GM19452 (cell line): Measurements from ENCODE around the gene MRPS22.

Experiments used
- ATAC-seq: cut with Tn5 transposase; IDR thresholded peaks from one replicate; pipeline ENCODE4 v1.9.1; 2021; ENCODE audit not compliant: unreplicated experiment

MRPS22 gene

DNA sequence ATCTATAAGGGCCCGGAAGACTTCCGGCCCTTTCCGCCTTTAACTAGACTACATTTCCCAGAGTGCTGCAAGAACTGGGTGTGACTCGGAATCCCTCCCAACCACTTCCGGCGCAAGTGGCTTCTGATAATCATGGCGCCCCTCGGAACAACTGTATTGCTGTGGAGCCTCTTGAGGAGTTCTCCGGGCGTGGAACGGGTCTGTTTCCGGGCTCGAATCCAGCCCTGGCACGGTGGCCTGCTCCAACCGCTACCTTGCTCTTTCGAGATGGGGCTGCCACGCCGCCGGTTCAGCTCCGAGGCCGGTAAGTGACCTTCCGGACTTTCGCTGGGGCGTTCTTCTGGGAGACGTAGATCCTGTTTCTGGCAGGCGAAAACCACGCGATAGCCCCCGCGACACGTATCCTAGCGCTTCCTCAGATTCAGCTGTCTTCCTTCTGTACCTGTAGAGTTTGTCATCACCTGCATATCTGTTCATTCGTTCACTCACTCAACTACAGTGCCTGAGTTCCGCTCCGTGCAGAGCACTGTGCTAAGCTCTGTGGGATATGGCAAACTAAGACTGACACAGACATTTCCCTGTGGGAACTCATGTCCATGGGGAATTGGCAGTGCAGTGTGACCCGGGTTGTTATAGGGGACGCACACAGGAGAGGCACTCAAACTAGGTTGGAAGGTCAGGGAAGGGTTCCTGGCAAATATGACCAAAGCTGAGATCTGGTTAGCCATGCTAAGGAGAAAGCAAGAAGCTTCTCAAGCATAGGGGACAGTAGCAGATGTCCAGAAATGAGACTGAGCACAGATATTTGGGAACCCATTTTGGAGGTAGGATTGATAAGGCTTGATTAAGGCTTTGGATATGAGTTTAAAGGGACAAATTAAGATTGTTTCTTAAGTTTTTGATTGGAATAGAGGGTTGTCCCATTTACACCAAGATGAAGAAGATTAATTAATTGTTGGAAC, at the start of gene MRPS22:
Gene MRPS22 (plus strand): TSS at position 126 of the 962 bp plus-strand sequence. CDS start 7 bp downstream, at position 133.
- peak; percentile 98 for ATAC-seq

- no peak for ATAC-seq
These were observed 48.8 kb upstream of the MRPS22 start for GRCh38 chr3:139295040-139295439.

GRCh38 chr3:139296141-139296718, 47.6 kb upstream of the MRPS22 start:
- ATAC-seq, result no peak

DNA sequence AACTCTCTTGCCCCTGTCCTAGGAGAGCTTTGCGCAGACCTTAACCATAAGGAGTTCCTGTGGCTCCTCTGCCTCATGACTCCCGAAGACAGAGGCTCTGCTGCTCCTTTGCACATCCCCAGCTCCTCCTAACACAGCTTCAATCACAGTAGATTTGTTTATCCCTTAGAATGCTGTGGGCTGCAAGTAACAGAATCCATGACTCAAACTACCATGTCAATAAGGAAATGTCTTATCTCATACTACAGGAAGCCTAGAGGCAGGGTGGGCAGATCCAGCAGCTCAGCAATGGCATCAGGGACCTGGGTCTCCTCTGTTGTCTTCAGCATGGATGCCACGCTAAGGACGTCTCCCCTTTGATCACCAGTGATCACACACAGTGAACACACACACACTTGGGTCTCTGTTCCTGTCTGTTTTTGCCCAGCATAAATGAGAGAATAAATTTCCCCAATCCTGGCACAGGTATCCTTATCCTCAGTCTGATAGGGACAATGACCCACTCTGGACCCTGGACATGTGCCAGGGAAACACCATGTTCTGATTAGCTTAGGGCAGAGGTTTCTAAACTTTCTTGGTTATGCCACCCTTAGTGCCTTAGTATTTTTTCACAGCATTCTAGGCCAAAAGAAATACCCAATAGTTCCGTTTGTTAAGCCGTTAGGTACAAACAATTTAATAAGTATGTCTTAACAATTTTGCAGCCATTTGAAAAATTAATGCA, 46.1 kb upstream of the MRPS22 start:
- ATAC-seq, result no peak

- no peak for ATAC-seq
These were observed 44.3 kb upstream of the MRPS22 start for GRCh38 chr3:139299261-139300132.

DNA sequence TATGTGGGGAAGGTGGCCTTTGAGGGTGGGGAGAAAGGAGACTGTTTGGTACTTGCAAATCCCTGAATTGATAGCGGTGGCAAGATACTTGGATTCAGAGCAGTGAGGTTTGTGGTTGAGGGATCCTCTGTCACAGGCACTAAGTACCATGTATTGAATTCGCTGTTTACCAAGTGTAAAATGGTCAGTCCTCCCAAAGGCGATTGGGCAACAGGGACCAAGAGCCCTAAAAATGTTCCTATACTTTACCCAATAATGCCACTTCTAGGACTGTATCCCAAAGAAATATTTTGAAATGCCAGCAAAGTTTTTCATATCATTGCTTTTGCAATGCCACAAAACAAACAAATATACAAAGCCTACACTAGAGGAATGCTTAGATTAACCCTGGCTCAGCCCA, 43.4 kb upstream of the MRPS22 start:
- no peak for ATAC-seq

GRCh38 chr3:139301183-139301582, 42.6 kb upstream of the MRPS22 start:
- no peak for ATAC-seq

- no peak for ATAC-seq
These were observed 42.2 kb upstream of the MRPS22 start for GRCh38 chr3:139301654-139302053.

DNA sequence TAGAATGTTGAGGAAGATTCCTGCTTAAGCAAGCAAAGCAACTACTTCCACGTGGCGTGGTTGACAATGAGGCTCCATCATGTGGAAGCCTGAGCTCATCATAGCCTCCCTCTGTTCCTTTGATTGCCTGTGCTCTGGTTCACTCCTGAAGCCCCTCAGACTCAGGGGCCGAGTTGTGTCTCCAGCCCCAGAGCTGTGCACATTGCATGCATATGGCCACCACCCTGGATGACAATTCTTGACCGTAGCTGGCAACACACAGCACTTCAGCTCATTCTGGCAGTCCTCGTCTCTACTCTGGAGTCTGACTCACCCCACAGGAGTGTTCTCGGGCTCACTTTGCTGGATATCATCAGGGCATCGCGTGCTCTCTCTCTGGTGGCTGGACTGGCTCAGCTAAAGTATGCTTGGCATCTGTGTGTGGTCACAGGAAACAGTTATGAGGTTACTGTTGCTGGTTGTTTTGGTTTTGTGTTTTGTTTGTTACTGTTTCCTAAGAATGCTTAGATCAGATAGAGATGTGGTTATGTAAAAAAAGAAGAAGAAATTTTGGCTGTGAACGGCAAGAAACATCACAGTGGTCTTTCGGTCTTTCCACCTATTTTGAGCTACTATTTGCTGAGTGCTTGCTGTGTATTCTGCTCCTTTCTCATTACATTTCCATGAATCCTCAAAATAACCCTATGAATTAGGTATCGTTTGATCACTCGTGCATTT, 41.6 kb upstream of the MRPS22 start:
- ATAC-seq, result no peak

DNA sequence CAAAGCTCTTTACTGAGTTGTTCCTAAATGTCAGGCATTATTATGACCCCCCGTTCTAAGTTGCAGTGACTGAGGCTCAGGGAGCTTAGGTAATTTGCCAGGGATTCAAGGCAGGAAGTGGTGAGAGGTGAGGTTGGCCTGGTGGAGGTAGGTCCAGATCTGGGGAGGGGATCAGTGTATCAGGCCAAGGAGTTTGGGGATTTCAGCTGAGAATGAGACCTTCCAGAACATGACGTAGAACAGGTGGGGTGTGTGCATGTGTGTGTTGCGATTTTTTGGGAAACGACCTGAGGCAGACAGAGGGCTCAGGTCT, 41.1 kb upstream of the MRPS22 start:
- no peak for ATAC-seq

- ATAC-seq, result no peak
These were observed 40.6 kb upstream of the MRPS22 start for GRCh38 chr3:139303216-139303615.

GRCh38 chr3:139304383-139304782, 39.4 kb upstream of the MRPS22 start:
- no peak for ATAC-seq

- ATAC-seq, result no peak
These were observed 37.7 kb upstream of the MRPS22 start for GRCh38 chr3:139306078-139306477.

DNA sequence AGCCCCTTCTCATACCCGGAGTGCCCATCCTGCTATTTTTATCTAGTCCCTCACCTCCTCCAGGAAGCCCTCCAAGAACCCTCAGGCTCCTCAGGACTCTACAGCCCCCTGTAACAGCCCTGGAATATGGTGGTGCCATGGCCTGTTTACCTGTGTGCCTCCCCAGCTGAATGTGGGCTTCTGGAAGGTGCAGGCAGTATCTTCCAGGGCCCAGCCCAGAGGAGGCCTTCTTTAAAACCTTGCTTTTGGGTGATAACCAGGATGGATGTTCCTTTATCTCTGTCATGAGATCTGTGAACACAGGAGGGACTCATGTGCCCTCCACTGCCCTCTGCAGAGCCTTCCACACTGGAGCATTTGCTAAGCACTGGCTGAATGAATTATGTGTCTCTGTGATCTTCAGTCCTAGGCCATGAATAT, 36.7 kb upstream of the MRPS22 start:
- ATAC-seq, result no peak

- no peak for ATAC-seq
These were observed 35.9 kb upstream of the MRPS22 start for GRCh38 chr3:139307601-139308555.

DNA sequence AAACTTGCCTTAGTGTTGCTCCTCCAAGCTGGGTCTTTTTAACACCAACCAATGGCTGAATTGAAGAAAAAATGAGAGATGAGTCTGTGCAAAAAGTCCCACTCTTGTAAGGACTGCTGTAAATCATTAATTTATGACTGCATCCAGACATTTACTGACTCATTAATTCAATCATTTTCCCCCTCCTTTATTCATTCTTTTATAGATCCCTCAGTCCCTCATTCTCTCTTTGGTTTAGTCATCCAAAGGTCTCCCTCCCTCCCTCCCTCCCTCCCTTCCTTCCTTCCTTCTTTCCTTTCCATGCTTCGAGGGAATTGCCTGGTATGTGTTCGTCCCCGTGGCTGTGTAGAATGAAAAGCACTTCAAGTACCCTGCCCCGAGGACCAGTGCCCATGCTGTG, 35.3 kb upstream of the MRPS22 start:
- ATAC-seq, result no peak

DNA sequence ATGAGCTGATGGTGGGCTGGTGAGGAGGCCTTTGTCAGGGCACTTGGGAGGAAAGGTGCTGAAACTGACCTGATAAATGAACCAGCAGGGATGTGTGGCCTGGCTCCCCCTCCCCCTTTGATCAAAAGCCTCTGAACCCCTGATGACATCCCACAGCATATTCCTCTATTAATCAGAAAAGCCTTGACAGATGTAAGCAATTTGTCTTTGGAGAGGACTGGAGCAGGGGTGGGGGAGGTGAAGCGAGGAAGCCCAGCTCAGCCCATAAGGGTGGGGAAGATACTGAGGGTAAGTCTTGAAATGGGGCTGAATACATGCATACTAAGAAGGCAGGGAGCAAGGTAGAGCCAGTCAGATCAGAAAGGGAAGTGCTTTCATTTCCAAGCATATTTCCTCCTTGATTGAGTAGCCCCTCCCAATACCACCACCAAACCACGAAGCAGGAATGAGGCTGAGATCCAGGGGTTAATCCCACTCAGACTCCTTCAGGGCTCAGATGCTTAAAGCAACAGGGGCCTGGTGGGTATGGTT, 34.7 kb upstream of the MRPS22 start:
- no peak for ATAC-seq

DNA sequence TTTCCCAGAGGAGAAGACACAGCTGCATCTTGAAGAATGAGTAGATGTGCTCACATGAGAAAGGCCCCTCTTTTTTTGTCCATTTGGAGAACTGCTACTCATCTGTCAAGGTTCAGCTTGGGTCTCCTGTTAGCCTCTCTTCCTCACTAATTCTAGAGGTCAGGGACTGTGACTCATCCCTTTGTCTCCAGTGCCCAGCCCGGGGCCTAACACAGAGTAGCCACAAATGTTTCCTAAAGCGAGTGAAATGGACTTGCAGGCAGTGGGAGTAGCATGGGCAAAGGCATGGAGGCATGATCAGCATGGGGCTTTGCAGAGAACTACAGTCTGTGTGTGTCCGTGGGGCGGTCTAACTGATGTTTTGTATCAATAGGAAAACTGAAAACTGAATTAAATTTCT, 33.9 kb upstream of the MRPS22 start:
- ATAC-seq, result no peak

- no peak for ATAC-seq
These were observed 33.3 kb upstream of the MRPS22 start for GRCh38 chr3:139310474-139310933.
